ENCODE data around the gene THSD1. TPM values are rescaled to one million over a fixed set of nuclear protein-coding genes. Genes with fewer than 3 reads are reported as not detected.
"Not testable (repeated sequence)": the region's sequence is repeated elsewhere in the genome, so short reads cannot be mapped to it uniquely, and the experiment has no call there.

THSD1 gene
- polyA plus RNA-seq, 1 donor = 6.0 TPM

DNA sequence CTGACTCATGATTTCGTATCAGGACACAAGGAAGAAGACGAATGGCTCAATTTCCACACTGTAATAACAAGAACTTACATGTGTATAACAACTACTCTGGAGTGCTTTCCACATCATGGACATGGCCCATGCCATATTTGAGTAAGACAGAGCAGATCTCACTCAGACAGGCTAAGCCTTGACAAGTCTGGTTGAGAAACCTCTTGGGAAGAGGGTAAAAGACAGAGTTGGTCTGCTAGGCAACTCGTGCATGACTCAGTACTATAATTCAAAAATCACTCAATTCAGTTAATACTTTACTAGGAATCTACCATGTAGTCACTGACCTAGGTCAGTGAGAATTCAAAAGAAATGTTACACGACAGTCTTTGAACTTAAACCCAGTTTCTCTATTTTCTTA lies 5.7 kb upstream of the THSD1 start:
- DNase-seq = no peak

DNA sequence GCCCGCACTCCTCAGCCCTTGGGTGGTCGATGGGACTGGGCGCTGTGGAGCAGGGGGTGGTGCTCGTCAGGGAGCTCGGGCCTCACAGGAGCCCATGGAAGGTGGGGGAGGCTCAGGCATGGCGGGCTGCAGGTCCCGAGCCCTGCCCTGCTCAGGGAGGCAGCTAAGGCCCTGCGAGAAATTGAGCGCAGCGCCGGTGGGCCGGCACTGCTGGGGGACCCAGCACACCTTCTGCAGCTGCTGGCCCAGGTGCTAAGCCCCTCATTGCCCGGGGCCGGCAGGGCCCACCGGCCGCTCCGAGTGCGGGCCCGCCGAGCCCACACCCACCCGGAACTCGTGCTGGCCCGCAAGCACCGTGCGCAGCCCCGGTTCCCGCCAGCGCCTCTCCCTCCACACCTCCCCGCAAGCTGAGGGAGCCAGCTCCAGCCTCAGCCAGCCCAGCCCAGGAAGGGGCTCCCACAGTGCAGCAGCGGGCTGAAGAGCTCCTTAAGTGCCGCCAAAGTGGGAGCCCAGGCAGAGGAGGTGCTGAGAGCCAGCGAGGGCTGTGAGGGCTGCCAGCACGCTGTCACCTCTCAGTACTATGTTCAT lies 2.2 kb upstream of the THSD1 start:
- DNase-seq = not testable (repeated sequence)

DNA sequence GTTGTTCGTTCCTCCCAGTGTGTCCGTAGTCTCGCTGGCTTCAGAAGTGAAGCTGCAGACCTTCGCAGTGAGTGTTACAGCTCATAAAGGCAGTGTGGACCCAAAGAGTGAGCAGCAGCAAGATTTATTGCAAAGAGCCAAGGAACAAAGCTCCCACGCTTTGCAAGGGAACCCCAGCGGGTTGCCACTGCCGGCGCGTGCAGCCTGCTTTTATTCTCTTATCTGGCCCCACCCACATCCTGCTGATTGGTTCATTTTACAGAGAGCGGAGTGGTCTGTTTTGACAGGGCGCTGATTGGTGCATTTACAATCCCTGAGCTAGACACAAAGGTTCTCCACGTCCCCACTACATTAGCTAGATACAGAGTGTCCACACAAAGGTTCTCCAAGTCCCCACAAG lies 1.5 kb upstream of the THSD1 start:
- DNase-seq = not testable (repeated sequence)

DNA sequence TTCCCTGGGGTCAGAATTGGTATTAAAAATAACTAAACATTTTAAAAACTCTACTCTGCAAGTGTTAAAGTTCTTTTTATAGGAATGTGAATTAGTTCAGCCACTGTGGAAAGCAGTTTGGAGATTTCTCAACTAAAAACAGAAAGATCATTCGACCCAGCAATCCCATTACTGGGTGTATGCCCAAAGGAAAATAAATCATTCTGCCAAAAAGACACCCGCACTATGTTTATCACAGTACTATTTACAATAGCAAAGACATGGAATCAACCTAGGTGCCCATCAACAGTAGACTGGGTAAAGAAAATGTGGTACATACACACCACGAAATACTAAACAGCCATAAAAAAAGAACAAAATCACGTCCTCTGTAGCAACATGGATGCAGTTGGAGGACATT lies 657 bp upstream of the THSD1 start:
- no peak for DNase-seq

DNA sequence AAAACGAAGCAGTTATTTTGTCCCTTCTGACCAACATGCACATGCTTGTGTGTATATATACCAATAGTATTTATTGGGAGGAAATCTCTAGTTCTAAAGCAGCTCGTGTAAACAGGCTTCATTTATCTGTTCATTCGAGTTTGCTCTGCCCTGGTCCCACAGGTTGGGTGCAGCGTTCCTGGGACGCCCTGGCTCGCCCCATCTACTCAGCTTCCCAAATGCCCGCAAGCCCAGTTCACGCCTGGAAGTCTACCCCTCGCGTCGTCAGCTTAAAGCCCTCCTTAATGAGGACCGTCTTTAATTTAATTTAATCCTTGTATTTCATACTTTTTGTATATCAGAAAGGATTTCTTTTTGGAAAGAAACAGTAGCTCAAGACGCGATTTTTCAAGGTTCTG lies 604 bp downstream of the THSD1 start:
- DNase-seq = no peak

DNA sequence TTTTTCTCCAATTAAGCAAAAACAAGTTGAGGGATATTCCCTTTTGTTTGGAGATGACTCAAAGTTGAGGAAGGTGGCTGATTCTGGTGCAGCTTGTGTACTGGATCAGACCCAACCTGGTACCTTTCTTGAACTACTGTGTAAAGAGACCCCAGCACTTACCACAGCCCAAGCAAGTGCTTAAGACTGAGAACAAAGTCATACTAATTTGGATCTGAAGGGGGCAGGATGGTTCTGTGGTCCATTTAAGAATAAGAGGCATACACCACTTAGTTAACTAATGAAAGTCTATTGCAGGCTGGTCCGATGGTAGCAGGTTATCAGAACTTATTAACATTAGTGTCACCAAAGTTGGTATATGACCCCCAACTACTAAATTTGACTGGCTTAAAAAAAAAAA lies 6.3 kb downstream of the THSD1 start:
- DNase-seq = no peak

DNA sequence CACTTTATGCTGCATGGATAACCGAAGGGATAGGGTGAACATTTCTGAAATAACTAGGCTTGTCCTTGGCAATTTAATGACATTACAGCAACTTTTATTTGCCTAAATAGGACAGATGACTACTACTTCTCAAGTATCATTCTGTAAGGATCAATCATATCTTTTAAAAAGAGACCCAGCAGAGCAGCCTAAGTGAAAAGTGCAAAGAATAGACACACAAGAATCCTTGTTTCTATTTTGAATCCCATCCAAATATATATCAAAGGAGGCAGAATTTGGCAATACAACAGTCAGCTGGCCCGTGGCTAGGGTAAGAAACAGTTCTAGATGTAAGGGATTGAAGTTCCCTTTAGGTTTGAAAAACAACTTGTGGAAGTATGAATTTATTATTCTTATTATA lies 6.9 kb downstream of the THSD1 start:
- DNase-seq = no peak

DNA sequence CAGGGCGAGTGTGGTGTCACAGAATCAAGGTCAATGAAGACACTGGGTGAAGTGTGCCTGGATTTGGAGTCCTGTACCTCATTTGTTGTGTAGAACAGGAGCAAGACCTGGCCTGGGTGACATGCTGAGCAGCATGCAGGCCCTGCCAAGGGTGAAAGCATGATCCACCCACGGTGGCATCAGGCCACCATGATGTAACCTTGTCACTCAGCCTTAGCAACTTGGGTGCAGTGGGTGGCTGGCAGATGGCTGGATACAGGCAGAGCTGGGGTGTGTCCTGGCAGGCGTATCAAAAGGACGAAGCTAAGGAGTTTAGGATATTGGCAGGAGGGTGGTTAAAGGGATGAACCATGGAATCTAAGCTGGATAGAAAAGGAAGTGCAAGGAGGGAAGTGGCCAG lies 10.3 kb downstream of the THSD1 start:
- DNase-seq = no peak

DNA sequence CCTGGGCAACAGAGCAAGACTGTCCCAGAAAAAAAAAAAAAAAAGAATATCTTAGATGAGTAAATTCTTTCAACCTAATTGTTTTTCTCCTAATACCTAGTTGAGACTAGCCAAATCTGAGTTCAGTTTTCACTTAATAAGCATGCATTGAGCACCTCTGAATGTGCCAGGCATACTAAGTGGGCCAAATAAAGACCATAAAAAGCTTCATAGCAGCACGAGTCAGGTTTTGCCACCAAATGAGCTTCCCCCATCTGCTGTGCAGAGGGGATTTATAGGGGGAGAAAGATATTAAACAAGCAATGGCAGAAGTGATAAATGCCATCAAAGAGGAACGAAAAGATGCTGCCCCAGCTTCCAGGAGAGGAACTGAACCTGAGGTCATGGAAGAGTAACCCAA lies 11.4 kb downstream of the THSD1 start:
- DNase-seq = no peak

DNA sequence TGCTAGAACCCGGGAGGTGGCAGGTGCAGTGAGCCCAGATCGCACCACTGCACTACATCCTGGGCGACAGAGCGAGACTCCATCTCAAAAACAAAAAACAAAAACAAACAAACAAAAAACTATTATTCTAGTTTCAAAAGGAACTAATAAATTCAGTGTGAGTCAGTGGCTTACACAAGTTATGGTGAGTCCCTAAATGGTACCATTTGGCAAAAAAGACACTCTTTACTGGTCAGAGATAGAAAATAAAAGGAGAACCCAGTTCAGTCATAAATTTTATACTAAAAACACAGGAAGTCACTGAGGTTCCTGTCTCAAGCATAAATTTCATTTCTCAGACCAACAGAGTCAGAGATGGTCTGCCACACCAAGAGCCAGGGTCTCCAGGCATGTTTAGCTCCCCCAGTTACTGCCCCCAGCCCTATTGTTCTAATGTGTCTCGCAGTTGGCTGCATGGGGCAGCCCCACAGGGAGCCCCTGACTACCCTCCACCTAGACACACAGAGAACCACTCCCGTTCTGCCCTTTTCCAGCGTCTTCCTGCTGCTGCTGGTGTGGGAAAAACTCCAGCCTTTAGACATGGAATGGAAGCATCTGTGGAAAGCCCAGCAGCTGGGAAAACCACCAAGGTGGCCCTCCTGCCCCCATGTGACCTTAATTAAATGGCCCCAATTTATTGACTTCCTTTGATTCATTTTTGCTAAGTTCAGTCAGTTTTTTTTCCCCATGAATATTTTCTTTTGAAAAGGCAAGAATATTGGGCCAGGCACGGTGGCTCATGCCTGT lies 12.2 kb downstream of the THSD1 start:
- no peak for DNase-seq

DNA sequence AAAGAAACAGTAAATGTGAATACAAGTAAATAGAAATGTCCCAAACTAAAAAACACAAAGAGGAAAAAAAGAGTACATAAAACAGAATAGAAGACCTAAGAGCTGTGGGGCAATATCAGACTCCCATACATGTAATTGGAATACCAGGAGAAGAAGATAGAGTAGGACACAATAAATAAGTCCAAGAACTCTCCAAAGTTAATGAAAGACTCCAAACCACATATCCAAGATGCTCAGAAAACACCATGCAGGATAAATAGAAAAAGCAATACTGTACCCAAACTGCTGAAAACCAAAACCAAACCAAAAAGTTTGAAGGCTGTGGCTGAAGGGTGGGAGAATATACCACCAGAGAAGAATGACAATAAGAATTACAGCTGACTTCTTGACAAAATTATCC lies 18.3 kb downstream of the THSD1 start:
- no peak for DNase-seq

DNA sequence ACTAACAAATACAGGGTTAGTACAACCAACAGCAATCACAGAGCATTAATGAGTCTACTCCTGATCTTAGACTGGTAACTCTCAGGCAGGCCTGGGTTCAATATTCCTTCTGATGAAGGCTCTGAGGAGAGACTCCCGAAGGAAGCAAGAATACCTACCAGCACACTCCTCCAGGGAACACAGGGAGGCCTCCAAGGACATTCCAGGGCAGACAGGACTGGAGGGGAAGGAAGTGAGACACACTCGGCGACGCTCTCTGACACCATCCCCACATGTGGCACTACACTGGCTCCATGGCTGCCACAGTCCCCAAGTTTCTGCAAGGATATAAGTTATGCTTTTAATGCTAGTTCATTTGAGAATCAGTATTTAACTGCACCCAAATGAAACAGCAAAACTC lies 20.1 kb downstream of the THSD1 start:
- no peak for DNase-seq

DNA sequence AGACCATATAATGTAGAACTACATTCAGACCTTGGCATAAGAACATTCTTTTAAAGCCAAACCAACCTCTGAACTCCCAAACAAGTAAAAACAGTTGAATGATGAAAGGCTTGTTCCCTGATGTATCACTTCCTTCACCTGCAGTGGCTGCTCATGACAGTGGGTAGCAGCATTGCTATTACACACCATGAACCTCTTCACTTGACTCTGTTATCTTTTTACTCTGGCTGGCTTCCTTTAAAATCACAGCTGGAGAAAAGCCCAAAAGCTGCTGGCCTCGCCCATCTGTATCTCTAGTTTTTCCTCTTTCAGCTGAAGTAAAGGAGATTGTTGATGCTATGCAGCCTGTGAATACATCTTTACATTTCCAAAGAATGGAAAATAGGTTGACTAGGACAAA lies 22.6 kb downstream of the THSD1 start:
- no peak for DNase-seq

DNA sequence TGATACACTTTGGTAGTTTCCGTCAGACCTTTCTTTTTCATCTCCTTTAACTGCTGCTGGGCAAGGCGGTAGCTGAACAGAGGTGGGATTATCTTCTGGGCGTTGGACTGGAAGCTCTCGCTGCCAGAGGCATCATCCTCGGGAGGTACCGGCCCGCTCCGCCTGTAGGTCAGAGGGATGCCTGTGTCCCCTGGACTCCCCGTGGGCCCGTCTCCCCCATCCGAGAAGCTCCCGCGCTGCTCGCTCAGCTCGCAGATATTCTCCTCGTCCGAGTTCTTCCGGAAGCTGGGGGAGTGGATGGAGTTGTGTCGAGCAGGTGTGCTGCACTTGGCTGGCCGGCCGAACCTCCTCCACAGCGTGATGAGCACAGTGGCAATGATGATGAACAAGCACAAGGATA lies 27.7 kb downstream of the THSD1 start:
- DNase-seq = no peak

DNA sequence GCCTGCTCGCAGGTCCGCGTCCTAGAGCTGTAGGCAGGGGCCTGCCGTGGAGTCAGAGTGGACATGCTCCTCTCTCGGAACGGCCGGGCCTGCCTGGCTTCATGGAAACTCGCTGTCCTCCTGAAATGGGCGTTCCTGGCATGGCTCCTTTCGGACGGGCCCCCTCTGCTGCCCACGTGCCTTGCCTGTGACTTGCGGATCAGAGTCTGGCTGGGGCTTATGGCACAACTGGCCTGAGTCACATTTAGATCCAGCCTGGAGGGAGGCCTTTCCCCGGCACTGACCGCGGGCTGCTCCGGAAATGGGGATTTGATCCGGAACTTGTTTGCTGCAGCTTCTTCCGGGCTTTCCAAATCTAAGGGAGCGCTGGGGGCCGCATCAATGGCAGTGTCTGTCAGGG lies 28.1 kb downstream of the THSD1 start:
- no peak for DNase-seq

DNA sequence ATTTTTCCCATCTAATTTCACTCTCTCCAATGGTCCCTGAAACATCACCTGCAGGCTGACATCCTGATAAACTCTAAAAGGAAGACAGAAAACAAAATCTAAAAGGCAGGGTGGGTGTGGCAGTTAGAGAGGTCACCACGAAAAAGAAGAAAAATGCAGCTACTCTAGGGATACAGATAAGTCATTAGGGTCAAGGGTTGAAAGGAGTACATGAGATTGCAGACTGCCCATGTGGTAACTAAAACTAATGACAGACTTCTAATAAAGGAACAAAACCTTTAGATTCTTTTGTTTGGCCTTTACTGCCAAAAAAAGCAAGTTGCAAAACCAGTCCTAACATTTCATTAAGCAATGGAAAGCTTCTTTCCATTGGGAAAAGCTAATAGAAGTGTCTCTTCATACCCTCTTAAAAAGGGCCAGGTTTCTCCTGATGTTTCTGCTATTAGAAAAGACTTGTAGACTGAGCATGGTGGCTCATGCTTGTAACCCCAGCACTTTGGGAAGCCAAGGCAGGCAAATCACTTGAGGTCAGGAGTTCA lies 31.0 kb downstream of the THSD1 start:
- no peak for DNase-seq

DNA sequence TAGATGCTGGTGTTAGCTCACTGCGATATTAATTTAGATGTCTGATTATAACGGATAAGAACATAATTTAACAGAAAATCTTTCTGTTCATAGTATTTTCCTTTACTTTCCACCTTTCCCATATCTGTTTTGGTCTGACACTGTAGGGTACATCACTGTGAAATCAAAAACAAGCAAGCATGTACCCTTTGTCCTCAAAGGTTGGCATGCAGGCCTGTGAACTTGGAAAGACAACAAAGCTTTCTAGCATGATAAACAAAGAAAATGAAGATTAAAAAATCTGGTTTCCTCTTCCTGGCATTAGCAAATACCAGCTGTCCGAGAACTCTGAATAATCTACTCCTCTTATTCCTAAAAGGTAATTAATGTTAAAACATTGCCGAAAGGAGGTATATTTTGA lies 31.6 kb downstream of the THSD1 start:
- no peak for DNase-seq

DNA sequence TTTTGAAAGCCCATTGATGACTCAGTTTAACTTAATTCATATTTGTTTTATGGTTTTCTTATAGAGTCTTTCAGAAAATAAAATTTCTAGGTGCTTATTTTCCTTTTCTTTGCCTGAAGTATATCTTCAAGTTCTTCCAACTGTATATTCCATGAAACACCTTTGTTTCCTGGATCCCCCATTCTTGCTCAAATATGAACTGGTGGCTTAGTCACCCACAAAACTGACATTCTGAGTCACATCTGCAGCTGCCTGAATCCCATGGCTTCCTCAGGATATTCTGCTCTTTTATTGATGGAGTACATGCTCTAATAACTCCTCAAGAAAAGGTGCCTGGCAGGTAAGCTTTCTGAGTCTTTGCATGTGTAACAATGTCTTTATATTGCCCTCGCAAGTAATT lies 32.7 kb downstream of the THSD1 start:
- DNase-seq = not testable (repeated sequence)

DNA sequence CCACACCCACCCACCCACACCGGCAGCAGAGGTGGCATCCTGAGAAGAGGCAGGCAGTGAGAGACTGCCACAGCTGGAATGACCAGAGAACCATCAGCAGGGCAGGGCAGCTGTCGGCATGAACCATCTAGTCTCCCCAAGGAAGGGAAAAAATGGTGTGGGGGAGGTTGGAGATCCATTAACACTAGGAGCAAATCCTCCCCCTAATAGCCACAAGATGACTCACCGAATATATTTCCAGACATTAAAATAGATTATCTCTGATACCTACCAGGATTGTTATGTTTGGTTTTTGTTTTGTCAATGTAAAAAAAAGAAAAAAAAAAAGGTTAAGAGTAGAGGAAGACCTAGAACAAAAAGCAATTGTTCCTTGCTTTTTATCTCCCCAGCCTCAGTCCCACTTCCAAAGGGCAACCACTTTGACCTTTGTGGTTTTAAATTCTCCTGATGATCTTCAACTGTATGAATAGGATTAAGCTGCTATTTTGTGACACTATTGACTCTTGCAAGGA lies 34.2 kb downstream of the THSD1 start:
- no peak for DNase-seq

DNA sequence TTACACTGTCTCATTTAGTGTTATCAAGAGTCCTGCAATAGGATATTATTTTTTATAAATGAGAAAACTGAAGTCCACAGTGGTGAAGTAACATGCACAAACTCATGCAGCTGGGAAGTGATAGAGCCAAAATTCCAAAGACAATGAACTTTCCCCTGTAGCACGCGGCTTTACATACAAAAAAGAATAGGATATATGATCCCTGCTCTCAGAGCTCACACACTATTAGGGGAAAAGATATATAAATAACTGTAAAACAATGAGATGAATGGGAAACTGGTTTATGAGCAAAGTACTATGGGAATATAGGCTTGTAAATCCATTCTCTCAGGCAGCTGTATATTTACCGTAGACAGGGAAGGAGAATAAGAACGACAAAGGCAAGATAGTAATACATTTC lies 39.7 kb downstream of the THSD1 start:
- DNase-seq = no peak

DNA sequence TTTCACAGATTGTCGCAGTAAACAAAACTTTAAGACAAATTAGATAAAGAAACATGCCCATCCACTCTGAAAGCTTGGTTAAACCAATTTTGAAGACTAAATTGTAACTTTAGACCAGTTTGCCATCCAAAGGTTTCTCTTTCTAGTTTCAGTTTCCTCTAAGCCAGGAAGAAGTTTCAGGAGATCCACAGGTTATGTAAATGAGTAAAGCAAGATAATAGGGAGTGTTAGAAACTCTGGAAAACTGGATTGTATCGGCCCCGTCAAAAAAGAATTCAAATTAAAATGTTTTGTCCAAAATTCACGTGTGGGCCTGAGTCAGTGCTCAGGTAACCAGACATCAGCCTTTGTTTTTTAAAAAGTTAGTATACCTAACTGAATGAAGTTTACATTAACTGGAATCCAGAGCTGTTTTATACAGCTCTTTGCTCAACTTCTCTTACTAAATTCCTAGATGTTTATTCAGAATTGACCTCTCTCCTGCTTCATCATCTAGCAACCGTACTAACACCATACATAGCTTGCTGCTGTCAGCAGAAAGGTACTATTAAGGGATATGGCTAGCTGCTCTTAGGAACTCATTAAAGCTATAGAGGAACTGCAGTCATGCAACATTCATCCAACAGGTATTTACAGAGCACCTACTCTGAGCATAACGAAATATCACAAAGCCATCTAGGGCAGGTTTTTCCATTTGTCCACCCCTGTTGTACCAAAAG lies 43.6 kb downstream of the THSD1 start:
- DNase-seq = not testable (repeated sequence)

DNA sequence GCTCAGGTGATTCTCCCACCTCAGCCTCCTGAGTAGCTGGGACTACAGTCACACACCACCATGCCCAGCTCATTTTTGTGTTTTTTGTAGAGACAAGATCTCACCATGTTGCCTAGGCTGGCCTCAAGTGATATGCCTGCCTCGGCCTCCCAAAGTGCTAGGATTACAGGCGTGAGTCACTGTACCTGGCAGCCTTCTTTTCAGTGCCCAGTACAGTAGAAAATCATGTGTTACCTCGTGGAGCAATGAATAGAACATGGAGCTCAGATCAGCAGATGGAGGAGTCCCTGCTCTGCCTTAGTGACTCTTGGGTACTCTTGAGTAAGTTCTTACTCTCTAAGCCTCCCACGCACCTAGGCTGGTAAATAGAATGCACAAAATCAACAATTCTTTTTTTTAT lies 44.7 kb downstream of the THSD1 start:
- no peak for DNase-seq

DNA sequence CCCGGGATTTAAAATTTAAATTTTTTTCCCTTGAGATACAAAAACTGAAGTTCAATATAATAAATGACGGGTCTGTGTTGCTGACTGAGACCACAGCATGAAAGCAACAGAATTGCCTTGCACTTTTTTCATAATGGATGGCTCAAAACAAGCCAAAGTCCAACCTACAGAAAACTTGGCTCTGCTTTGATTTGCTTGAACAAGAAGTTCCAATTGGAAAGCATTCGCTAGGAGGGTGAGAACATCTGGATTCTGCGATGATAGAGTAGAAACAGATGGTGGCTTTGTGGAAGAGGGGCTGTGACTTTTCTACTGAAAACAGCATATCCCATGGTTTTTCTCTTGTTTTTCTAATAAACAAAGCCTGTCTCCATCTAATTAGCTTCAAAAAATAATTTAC lies 46.4 kb downstream of the THSD1 start:
- peak; percentile 54 for DNase-seq
